SU-DHL-6 (cell line): ENCODE measurements around the gene AP1G2.

ENCODE experiments used
- EZH2phosphoT487 ChIP-seq: fragments of 200-600 bp; sonication (generic), shearing (Covaris generic); conservative IDR thresholded peaks from 2 replicates; pipeline ENCODE4 v1.6.1; 2018; ENCODE audit warnings: mild to moderate bottlenecking, antibody characterized with exemption, low read length, moderate library complexity, mixed read lengths
- TF ChIP-seq, protein P1 (sequence below): fragments of 200-600 bp; sonication (generic); IDR thresholded peaks from one replicate; pipeline ENCODE4 v1.5.1; 2017; ENCODE audit warnings: antibody characterized with exemption, mild to moderate bottlenecking, low read length, moderate library complexity; ENCODE audit not compliant: insufficient read depth, poor library complexity, severe bottlenecking

DNA sequence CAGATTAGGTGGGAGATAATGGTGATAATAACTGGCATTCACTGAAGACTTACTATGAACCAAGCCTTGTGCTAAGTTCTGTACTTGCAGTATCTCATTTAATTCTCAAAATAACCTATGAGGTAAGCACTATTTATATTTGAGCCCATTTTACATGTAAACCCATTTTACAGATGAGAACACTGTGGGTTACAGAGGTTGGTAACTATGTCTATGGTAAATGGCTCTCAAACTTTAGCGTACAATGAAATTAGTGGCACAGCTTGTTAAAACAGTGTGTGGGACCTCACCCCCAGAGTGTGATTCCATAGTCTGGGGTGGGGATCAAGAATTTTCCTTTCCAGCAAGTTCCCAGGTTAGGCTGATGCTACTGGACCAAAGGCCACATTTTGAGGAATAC lies 33.2 kb upstream of the AP1G2 start:
- TF ChIP-seq, protein P1, sequence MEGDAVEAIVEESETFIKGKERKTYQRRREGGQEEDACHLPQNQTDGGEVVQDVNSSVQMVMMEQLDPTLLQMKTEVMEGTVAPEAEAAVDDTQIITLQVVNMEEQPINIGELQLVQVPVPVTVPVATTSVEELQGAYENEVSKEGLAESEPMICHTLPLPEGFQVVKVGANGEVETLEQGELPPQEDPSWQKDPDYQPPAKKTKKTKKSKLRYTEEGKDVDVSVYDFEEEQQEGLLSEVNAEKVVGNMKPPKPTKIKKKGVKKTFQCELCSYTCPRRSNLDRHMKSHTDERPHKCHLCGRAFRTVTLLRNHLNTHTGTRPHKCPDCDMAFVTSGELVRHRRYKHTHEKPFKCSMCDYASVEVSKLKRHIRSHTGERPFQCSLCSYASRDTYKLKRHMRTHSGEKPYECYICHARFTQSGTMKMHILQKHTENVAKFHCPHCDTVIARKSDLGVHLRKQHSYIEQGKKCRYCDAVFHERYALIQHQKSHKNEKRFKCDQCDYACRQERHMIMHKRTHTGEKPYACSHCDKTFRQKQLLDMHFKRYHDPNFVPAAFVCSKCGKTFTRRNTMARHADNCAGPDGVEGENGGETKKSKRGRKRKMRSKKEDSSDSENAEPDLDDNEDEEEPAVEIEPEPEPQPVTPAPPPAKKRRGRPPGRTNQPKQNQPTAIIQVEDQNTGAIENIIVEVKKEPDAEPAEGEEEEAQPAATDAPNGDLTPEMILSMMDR = no peak
- TF ChIP-seq EZH2phosphoT487 = no peak
